GM18868 (cell line): Measurements from ENCODE around the gene GATAD2B.

Experiments
- ATAC-seq: cut with Tn5 transposase; IDR thresholded peaks from one replicate; pipeline ENCODE4 v1.9.1; 2021; ENCODE audit warnings: mild to moderate bottlenecking, moderate library complexity; ENCODE audit not compliant: unreplicated experiment

GATAD2B gene

GRCh38 chr1:153922972-153923925 lies at the start of gene GATAD2B:
Gene GATAD2B (minus strand): TSS chr1:153922972. CDS start chr1:153828347, 94,625 bp downstream.
- ATAC-seq: peak; percentile 91

- ATAC-seq: no peak
These were observed 47.6 kb upstream of the GATAD2B start for GRCh38 chr1:153970346-153970745.

GRCh38 chr1:153968972-153969371 lies 46.2 kb upstream of the GATAD2B start:
- ATAC-seq: no peak

GRCh38 chr1:153968408-153968807 lies 45.6 kb upstream of the GATAD2B start:
- ATAC-seq: no peak

- no peak for ATAC-seq
These were observed 45.2 kb upstream of the GATAD2B start for GRCh38 chr1:153968000-153968363.

- ATAC-seq: peak; percentile 79
These were observed 44.6 kb upstream of the GATAD2B start, which contains the start of gene CREB3L4 for GRCh38 chr1:153967107-153967999. Gene CREB3L4 (plus strand): TSS chr1:153967902. CDS start chr1:153968526, 624 bp downstream.

GRCh38 chr1:153963850-153964331 lies 41.1 kb upstream of the GATAD2B start:
- no peak for ATAC-seq

- peak; percentile 45 for ATAC-seq
These were observed 40.5 kb upstream of the GATAD2B start, which contains the start of gene SLC39A1 for GRCh38 chr1:153963030-153963849. Gene SLC39A1 (minus strand): TSS chr1:153963537. CDS start chr1:153962715, 822 bp downstream.

- no peak for ATAC-seq
These were observed 39.6 kb upstream of the GATAD2B start for GRCh38 chr1:153962088-153963029.

GRCh38 chr1:153961421-153961820 lies 38.6 kb upstream of the GATAD2B start:
- ATAC-seq: no peak

- no peak for ATAC-seq
These were observed 37.4 kb upstream of the GATAD2B start for GRCh38 chr1:153960206-153960605.

GRCh38 chr1:153959454-153959853 lies 36.7 kb upstream of the GATAD2B start:
- ATAC-seq: no peak

GRCh38 chr1:153958961-153959260 lies 36.1 kb upstream of the GATAD2B start:
- ATAC-seq: no peak

GRCh38 chr1:153958111-153958960 lies 35.6 kb upstream of the GATAD2B start, which contains the start of gene CRTC2:
Gene CRTC2 (minus strand): TSS chr1:153958612. CDS start chr1:153958497, 115 bp downstream.
- ATAC-seq: peak; percentile 73

- peak; percentile 16 for ATAC-seq
These were observed 35.0 kb upstream of the GATAD2B start for GRCh38 chr1:153957744-153958110.

- no peak for ATAC-seq
These were observed 34.4 kb upstream of the GATAD2B start for GRCh38 chr1:153956997-153957715.

GRCh38 chr1:153954826-153955225 lies 32.1 kb upstream of the GATAD2B start:
- no peak for ATAC-seq
